Spleen (tissue), 11 donors: ENCODE measurements around the gene AGAP3. TPM values are rescaled to one million over a fixed set of nuclear protein-coding genes. Genes with fewer than 3 reads are reported as not detected.

ENCODE experiments used
- DNase-seq: peaks from one replicate; pipeline ENCODE4 v3.0.0-alpha.2; 2020
- H3K27ac ChIP-seq, 8 donors: fragments of 200-600 bp; sonication (generic) in 7 of 8; 1 replicate in 4 of 8; 2 replicates in 4 of 8; pipeline versions ENCODE4 v1.5.0 to v1.8.0; 2016 to 2021; ENCODE audit warnings: inconsistent platforms in 4 of 8, mild to moderate bottlenecking in 4 of 8, moderate library complexity in 1 of 8
- H3K27me3 ChIP-seq, 7 donors: fragments of 200-600 bp; sonication (generic) in 6 of 7; replicated peaks in 1 of 7; 1 replicate in 4 of 7; 2 replicates in 3 of 7; pipeline versions ENCODE4 v1.5.0 to v1.8.0; 2016 to 2021; ENCODE audit warnings: inconsistent platforms in 3 of 7, mild to moderate bottlenecking in 1 of 7
- H3K36me3 ChIP-seq, 6 donors: fragments of 200-600 bp; sonication (generic) in 5 of 6; 1 replicate in 4 of 6; 2 replicates in 2 of 6; pipeline versions ENCODE4 v1.5.0 to v1.8.0; 2016 to 2021; ENCODE audit warnings: inconsistent platforms in 2 of 6
- H3K4me1 ChIP-seq, 6 donors: fragments of 200-600 bp; sonication (generic) in 5 of 6; 1 replicate in 3 of 6; 2 replicates in 3 of 6; pipeline versions ENCODE4 v1.5.0 to v1.8.0; 2016 to 2021; ENCODE audit warnings: inconsistent platforms in 3 of 6
- H3K4me3 ChIP-seq, 8 donors: fragments of 200-600 bp; sonication (generic) in 7 of 8; 1 replicate in 4 of 8; 2 replicates in 4 of 8; pipeline versions ENCODE4 v1.5.0 to v1.8.0; 2016 to 2021; ENCODE audit warnings: inconsistent platforms in 4 of 8, mild to moderate bottlenecking in 4 of 8, moderate library complexity in 2 of 8
- H3K9me3 ChIP-seq, 8 donors: fragments of 200-600 bp; sonication (generic) in 7 of 8; 1 replicate in 4 of 8; 2 replicates in 4 of 8; pipeline versions ENCODE4 v1.5.0 to v1.8.0; 2016 to 2021; ENCODE audit warnings: inconsistent platforms in 4 of 8
- CTCF ChIP-seq, 11 experiments: fragments of 200-600 bp in 7 of 11; fragments of 450-650 bp in 4 of 11; sonication (generic) in 4 of 11; IDR thresholded peaks in 8 of 11; conservative IDR thresholded peaks in 3 of 11; 1 replicate in 7 of 11; 2 replicates in 4 of 11; pipeline versions ENCODE4 v1.4.0 to v1.8.0; 2016 to 2021; ENCODE audit warnings: antibody characterized with exemption in 11 of 11, inconsistent platforms in 4 of 11, mild to moderate bottlenecking in 1 of 11
- POLR2A ChIP-seq, 3 donors: fragments of 450-650 bp; IDR thresholded peaks; one replicate each; pipeline ENCODE4 v1.5.1; 2017; ENCODE audit warnings: antibody characterized with exemption in 3 of 3, mild to moderate bottlenecking in 1 of 3
- POLR2AphosphoS5 ChIP-seq, 3 donors: sonication (generic); formaldehyde crosslinking; IDR thresholded peaks; one replicate each; pipeline ENCODE4 v1.5.1; 2017; ENCODE audit warnings: antibody characterized with exemption in 3 of 3
- WGBS, 5 donors: extraction: QIAGEN DNeasy Blood & Tissue Kit in 3 of 5; methylation state at CpG; one replicate each; pipeline versions ENCODE4 v1.1.5 to v1.1.7; 2013 to 2018; 5-methylcytosine and 5-hydroxymethylcytosine counted together
- intact Hi-C: fragments of 100-400 bp; cut with DNase I; formaldehyde crosslinking; loops from one replicate; pipeline ENCODE4 v1.15.0; 2023; ENCODE audit warnings: low total_unique reads
- polyA plus RNA-seq, 3 donors: library from polyadenylated mRNA; stranded (reverse); fragments of 200-250 nt; gene quantifications; one replicate each; pipeline ENCODE4 v1.2.1, GENCODE V29; 2013
- total RNA-seq, 7 donors: library from RNA; depleted of rRNA in 3 of 7; stranded (reverse); fragments of >200 nt in 3 of 7; fragmentation: NEBNext Ultra II Directional in 4 of 7; extraction: Animal tissue kit (Norgen Biotek cat#: 25700) in 4 of 7; gene quantifications; one replicate each; pipeline versions ENCODE4 v1.1.0 to v1.2.1, GENCODE V29; 2016 to 2021
- donor health status: healthy with polysubstance abuse.
- donor health status: DM: no; HTN: no; CAD: no; lungs with moderate emphysema.
- donor health status: DM: no; HTN: no; CAD: no.
- donor health status: Bipolar disorder and iron deficiency.
- donor health status: healthy.
- donor health status: DM: no; HTN: no; CAD: no.
- donor health status: DM: yes; HTN: yes; CAD: no.

The AGAP3 gene
- total and polyA plus RNA-seq, 10 donors = 21.8 to 94.4 (median 72.6) TPM

- Histone ChIP-seq H3K9me3 (no peaks in the 10 kb centered on the region), H3K36me3 (no peaks in the 10 kb centered on the region), H3K27ac (no peak overlapping the region), H3K4me1 (peaks cover 7 to 30% (median 20%) of the 10 kb centered on the region in 6 donors), H3K4me3 (peak overlapping the region; percentile 27 to 74 (median 43)), H3K27me3 (peaks cover 0 to 94% (median 57%) of the 10 kb centered on the region in 7 donors)
- intact Hi-C loops = no loop called here
- 2 to 3% (median 2%) methylated on average over 35 to 52 of the region's 52 CpGs for WGBS, 5 donors
- DNase-seq = no peak
- peak in 9 of 11 experiments; percentile 37 to 84 (median 73) for TF ChIP-seq CTCF (IDR thresholded peaks at IDR 0.05 in 8 of 11, conservative IDR thresholded peaks at IDR 0.05 in 3 of 11)
- peak in 1 of 3 donors; percentile 39 for TF ChIP-seq POLR2AphosphoS5 (IDR thresholded peaks at IDR 0.05)
- TF ChIP-seq POLR2A (IDR thresholded peaks at IDR 0.05) = no peak
These were observed 81.9 kb downstream of the AGAP3 start for GRCh38 chr7:151168003-151168786.

GRCh38 chr7:151168787-151169162, 82.5 kb downstream of the AGAP3 start:
- TF ChIP-seq POLR2AphosphoS5 (IDR thresholded peaks at IDR 0.05) (no peak), POLR2A (IDR thresholded peaks at IDR 0.05) (no peak), CTCF (IDR thresholded peaks at IDR 0.05 in 8 of 11, conservative IDR thresholded peaks at IDR 0.05 in 3 of 11) (no peak)
- H3K27ac ChIP-seq = no peak overlapping the region
- no peaks in the 10 kb centered on the region for H3K36me3 ChIP-seq
- peaks cover 7 to 30% (median 20%) of the 10 kb centered on the region in 6 donors for H3K4me1 ChIP-seq
- intact Hi-C loops = no loop called here
- H3K27me3 ChIP-seq = peaks cover 0 to 94% (median 58%) of the 10 kb centered on the region in 7 donors
- WGBS, 5 donors = 36 to 48% (median 39%) methylated on average over 10 of the region's 10 CpGs
- no peak for DNase-seq
- no peaks in the 10 kb centered on the region for H3K9me3 ChIP-seq
- no peak overlapping the region for H3K4me3 ChIP-seq

- Histone ChIP-seq H3K36me3 (no peaks in the 10 kb centered on the region), H3K4me3 (no peak overlapping the region), H3K27me3 (peaks cover 0 to 95% (median 32%) of the 10 kb centered on the region in 7 donors), H3K27ac (no peak overlapping the region), H3K4me1 (peaks cover 0 to 19% (median 9%) of the 10 kb centered on the region in 6 donors), H3K9me3 (peaks cover 0 to 3% (median 0%) of the 10 kb centered on the region in 8 donors)
- intact Hi-C loops = loop anchor here (5.0 kb wide), 1 partner anchor 45 kb away; no protein-coding TSS in a partner anchor
- DNase-seq = peak; percentile 96
- peak; percentile 43 to 84 (median 73) for TF ChIP-seq POLR2AphosphoS5 (IDR thresholded peaks at IDR 0.05)
- peak in 1 of 3 donors; percentile 17 for TF ChIP-seq POLR2A (IDR thresholded peaks at IDR 0.05)
- peak; percentile 98 to 100 (median 100) for TF ChIP-seq CTCF (IDR thresholded peaks at IDR 0.05 in 8 of 11, conservative IDR thresholded peaks at IDR 0.05 in 3 of 11)
- WGBS, 5 donors = 20 to 26% (median 23%) methylated on average over 42 of the region's 42 CpGs
These were observed 86.2 kb downstream of the AGAP3 start for GRCh38 chr7:151172273-151173141.
